Cardiac fibroblast (primary cell): Measurements from ENCODE around the gene AATK.

Experiments used
- DNase-seq, 2 donors: peaks; one replicate each; pipeline versions ENCODE4 v3.0.0 to v3.0.0-alpha.2; 2010; ENCODE audit warnings: low read depth in 2 of 2
- H3K4me3 ChIP-seq, 2 donors: replicated peaks in 1 of 2; 1 replicate in 1 of 2; 2 replicates in 1 of 2; pipeline ENCODE4 v1.5.1; 2011; ENCODE audit warnings: low read depth in 2 of 2, low read length in 2 of 2, mild to moderate bottlenecking in 2 of 2, moderate library complexity in 1 of 2
- TF ChIP-seq, protein P1 (sequence below): IDR thresholded peaks from one replicate; pipeline ENCODE4 v1.5.1; 2011; ENCODE audit warnings: low read depth, mild to moderate bottlenecking, low read length, inconsistent platforms

AATK gene

GRCh38 chr17:81091154-81091553 is 74.9 kb downstream of the AATK start:
- H3K4me3 ChIP-seq, result no peak overlapping the region
- TF ChIP-seq, protein P1, sequence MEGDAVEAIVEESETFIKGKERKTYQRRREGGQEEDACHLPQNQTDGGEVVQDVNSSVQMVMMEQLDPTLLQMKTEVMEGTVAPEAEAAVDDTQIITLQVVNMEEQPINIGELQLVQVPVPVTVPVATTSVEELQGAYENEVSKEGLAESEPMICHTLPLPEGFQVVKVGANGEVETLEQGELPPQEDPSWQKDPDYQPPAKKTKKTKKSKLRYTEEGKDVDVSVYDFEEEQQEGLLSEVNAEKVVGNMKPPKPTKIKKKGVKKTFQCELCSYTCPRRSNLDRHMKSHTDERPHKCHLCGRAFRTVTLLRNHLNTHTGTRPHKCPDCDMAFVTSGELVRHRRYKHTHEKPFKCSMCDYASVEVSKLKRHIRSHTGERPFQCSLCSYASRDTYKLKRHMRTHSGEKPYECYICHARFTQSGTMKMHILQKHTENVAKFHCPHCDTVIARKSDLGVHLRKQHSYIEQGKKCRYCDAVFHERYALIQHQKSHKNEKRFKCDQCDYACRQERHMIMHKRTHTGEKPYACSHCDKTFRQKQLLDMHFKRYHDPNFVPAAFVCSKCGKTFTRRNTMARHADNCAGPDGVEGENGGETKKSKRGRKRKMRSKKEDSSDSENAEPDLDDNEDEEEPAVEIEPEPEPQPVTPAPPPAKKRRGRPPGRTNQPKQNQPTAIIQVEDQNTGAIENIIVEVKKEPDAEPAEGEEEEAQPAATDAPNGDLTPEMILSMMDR, result no peak
- no peak for DNase-seq

- no peak overlapping the region for H3K4me3 ChIP-seq
- peak; percentile 22 to 36 for DNase-seq
- TF ChIP-seq, protein P1, result no peak
Measured at GRCh38 chr17:81090361-81091136, 75.5 kb downstream of the AATK start.

- TF ChIP-seq, protein P1, result no peak
- H3K4me3 ChIP-seq, result no peak overlapping the region
- DNase-seq, result no peak
Measured at GRCh38 chr17:81086789-81087551, 79.1 kb downstream of the AATK start.

GRCh38 chr17:81085420-81085911 is 80.6 kb downstream of the AATK start:
- TF ChIP-seq, protein P1, result no peak
- DNase-seq, result no peak
- H3K4me3 ChIP-seq, result no peak overlapping the region

DNA sequence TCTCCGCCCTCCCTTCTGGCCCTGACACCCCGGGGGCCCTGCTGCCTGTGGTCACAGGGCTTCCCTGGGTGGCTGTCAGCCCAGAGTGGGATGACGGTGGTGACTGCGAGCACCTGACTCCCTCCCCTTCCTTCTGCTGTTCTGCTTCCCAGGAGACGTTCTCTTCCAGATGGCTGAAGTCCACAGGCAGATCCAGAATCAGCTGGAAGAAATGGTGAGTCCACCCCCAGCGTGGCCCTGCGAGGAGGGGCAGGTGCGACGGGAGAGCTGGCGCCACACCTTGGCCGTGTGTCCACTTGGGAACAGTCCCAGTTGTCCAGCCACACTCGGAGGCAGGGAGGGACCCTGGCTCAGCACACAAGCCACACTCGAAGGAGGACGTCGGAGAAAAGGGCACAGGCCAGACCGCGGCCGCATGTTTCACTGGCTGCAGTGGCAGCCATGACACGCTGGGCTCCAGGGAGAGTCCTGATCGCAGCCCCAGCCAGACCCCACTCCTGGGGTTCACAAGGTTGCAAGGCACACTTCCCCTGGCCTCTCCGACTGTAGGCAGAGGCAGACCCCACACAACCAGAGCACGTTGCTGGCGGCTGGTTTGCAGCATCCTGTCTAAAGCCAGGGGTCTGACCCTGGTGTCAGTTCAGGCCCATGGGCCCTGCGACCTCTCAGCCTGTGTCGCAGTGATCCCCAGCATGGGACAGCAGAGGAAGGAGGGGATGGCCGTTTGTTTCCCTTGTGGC is 81.2 kb downstream of the AATK start:
- TF ChIP-seq, protein P1, result no peak
- DNase-seq, result no peak
- H3K4me3 ChIP-seq, result no peak overlapping the region

DNA sequence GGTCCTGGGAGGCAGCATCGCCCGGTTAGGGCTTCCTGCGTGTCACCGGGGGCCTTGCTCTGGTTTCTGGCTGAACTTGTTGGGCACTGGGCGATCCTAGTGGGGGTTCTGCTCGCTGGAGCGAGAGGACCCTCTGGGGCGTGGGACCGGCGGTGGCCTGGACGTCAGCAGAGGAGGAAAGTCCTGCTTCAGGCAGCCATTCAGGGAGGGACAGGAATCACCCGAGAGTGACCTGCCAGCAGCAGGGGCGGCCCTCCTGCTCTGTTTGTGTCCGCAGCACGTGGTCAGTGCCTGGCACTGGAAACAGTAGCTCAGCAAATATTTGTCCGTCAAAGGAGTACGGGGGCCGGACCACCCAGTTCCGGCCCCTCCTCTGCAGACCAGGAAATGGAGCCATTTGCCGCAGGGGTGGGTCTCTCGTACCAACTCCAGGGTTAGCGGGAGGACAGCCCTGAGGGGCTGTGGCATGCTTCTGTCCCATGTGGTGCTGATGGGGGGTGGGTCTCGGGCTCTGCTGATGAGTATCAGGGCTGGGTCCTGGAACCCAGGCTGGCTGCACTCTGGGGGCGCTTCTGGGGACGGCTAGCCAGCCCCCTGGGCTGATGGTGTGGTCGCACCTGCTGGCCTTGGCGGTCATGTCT is 82.8 kb downstream of the AATK start:
- no peak for DNase-seq
- TF ChIP-seq, protein P1, result no peak
- no peak overlapping the region for H3K4me3 ChIP-seq
